H54 (cell line): ENCODE measurements around the gene PLEKHG4.
A peak's percentile ranks its signal among the peaks of the same experiment; 100 is the strongest.

Source experiments
- DNase-seq: peaks from one replicate; pipeline ENCODE4 v3.0.0; 2011; ENCODE audit warnings: low spot score, mixed read lengths; ENCODE audit not compliant: insufficient read length
- FAIRE-seq: peaks from 3 replicates; lab custom pipeline; 2011; peaks lifted over from hg19 to GRCh38; lab: Jason Lieb, UNC
- POLR2A ChIP-seq: IDR thresholded peaks from 2 replicates; pipeline ENCODE4 v1.6.1; 2011; ENCODE audit warnings: low read depth, mild to moderate bottlenecking, low read length

The PLEKHG4 gene

DNA sequence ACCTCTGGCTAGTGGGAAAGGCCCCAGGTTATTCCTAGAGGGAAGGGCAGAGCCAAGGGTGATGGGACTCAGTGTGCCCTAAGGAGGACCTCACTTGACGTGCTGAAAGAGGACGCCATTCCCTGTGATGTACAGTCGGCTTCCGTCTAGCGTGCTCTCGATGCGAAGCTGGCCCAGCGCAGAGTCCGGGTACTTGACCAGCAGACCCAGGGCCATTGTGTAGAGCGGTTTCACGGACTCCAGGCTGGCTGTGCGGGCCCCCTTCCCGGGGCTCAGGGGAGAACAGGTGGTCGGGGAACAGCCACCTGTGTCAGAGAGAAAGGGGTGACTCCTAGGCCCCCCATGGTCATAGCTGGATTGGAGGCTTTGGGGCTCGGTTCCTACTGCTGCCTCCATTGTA lies 19.9 kb downstream of the PLEKHG4 start:
- DNase-seq, result no peak
- TF ChIP-seq POLR2A, result no peak
- no peak for FAIRE-seq

DNA sequence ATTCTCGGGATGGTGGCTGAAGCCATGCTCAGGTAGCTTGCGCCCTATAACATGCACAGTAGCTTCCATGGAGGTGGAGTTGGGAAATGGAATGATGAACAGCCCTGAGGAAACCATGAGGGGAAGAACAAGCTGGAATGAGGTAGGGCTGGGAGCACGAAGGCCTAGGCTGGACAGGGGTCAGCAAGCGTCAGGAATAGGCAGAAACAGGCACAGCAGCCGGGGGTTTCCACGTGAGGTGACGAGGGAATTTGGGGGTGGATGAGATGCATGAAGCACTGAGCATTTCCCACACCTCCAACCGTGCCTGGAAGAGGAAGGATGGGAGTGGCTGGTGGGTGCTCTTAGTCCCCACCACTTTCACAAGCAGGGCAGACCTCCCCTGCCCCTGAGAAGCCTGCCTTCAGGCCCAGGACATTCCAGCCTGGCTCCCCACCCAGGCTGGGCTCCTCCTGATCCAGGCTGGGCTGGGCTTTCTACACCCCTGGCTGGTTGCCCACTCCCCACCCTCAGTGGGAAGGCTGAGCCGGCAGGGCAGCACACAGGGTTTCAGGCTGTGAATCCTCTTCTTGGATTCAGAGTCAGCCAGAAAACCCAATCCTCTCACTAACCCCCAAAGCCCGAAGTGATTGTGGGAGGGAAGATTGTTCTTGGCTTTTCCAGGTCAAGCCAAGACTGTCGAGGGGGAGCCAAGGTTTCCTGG lies 21.9 kb downstream of the PLEKHG4 start:
- TF ChIP-seq POLR2A, result no peak
- FAIRE-seq, result no peak
- no peak for DNase-seq

DNA sequence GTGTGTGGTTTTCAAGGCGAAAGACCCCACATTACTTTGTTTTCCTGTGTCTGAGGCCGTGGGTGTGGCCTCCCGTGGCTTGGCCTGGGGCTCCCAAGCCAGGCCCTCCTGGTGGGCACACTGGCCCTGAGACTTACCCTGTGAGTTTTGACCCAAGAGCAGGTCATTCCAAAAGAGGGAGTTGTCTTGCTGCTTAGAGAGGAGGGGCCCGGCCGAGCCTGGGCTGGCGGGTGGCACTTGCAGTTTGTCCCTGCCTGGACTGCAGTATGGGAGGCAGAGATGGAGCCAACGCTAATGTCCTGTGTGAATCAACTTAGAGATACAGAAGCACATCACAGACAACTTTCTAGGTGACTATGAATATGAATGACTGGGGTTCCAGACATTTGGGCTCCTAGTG lies 22.7 kb downstream of the PLEKHG4 start:
- DNase-seq (no peak), FAIRE-seq (no peak)
- no peak for TF ChIP-seq POLR2A

DNA sequence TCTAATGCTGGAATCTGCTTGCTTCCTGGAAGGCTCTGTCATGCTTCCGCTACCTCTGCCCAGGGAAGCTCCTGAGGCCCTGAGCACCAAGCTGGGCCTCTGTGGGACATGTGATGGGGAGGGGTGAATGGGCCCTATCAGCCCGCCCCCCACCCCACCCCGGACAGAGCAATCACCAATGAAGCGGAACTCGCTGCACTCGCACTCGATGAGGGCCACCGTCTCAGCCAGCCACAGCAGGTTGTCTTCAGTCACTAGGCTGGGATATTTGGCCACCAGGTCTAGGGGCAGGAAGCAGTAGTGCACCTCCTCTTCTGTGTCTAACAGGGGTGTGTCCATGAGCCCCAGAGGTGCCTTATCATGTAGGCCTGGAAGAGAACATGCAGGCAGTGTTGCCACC lies 23.6 kb downstream of the PLEKHG4 start:
- FAIRE-seq, result no peak
- DNase-seq, result no peak
- TF ChIP-seq POLR2A, result no peak

DNA sequence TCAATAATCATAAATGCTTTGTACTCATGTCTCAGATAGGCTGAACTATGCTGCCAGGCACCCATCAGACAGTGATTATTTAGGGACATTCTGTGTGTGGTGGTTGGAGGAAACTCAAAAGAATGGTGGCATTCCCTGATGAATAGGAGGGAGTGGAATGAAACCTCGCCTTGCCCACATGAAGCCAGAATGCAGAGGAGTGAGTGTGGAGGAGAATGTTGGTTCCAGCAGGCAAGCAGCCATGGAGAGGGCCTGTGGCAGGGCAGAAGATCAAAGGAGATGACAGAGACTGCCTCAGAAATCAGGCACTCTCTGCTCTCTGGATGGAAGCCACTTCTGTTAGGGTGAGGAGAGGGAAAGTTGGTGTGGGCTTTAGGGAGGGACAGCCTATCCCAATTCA lies 24.7 kb downstream of the PLEKHG4 start:
- TF ChIP-seq POLR2A, result no peak
- FAIRE-seq (no peak), DNase-seq (no peak)

DNA sequence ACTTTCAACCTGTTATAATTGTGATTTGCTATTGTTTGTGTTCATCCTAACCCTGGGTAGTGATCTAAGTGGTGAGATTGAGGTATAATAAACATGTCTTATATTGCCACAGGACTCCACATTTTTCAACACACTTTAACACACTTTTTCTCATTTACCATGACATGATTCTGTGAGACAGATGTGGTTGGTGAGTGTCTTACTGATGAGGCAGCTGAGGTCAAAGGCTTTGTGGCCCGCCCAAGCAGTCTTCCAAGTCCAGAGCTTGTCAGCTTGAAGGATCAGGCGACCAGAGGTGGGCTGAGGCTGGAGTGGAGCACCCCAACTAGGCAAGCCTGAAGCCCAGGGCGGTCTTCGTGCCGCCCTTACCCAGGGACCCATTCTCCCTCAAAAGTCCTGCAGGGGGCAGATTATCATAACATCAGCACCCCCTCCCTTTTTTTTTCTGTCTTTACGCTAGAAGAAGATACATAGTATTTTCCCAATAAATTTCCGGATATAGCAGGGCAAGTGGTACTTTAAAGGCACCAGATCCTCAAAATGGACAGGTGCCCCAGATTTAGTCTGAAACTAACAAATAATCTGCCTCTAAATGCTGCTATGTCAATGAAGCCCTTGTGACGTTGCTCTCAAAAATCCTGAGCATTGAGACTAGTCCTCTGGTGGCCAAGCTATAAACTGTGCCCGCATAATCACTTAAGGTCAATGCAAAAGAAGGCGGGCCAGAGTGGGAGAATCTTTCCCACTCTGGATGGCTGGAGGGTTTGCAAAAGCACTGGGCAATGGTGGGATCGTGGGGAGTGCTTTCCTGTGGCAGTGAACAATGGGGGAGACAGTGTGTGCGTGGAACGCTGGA lies 26.1 kb downstream of the PLEKHG4 start:
- TF ChIP-seq POLR2A, result no peak
- no peak for DNase-seq
- FAIRE-seq, result no peak

DNA sequence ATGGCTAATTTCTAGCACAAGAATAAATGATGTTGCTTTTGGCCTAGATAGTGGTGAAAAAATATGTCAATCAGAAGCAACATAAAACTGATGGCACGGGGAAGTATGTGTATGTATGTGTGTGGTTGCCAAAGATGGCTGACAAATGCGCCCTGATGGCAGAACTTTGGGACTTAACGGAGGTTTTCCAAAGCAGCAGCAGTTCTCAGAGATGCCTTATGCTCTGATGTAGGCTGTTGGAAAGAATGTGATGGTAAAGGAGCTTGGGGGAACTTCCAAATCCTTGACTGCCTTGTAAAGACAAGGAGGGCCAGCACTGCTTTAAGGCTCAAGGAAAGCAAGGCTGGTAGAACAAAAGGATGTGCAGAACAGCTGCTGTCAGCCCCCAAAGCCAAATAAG lies 31.2 kb downstream of the PLEKHG4 start:
- DNase-seq, result no peak
- TF ChIP-seq POLR2A, result no peak

DNA sequence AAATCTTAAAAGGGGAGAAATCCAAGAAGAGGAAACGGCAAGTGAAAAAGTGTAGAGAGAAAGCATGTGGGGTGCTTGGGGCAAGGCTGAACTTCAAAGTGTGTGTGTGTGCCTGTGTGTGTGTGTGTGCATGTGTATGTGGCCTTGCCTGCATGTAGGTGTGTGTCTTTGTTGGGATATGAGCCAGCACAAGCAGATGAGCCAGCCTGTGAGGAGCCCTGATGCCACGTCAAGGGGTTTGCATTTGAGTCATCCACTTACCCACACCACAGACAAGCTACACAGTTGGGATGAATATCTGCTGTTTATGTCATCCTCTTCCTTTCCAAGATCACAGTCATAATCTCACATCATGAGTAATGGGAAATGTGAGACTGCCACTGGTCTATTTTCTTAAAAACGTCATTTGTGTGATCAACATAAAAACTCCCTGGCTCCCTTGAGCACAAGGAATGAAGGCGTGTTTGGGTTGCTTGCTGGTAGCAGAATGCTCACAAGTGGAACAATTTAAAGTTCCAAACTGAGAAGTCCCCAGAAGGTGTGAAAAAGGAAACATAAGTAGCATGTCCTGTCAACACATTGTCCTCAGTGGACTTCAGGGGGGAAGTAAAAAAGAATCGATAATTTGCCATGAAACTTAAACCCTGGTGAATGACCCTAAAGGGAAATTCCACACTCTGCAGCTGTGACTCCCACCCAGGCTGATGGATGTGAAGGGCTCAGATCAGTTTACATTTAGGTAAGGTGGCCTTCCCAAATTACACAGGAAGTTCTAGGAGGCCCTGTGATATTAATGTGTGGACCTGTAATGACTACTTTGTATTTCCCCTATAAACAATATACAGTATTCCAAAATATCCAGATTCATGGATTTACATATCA lies 32.5 kb downstream of the PLEKHG4 start:
- DNase-seq, result peak; percentile 95
- peak; percentile 98 for FAIRE-seq

More for the DNA sequence above, 31.2 kb downstream of the PLEKHG4 start:
- no peak for FAIRE-seq

DNA sequence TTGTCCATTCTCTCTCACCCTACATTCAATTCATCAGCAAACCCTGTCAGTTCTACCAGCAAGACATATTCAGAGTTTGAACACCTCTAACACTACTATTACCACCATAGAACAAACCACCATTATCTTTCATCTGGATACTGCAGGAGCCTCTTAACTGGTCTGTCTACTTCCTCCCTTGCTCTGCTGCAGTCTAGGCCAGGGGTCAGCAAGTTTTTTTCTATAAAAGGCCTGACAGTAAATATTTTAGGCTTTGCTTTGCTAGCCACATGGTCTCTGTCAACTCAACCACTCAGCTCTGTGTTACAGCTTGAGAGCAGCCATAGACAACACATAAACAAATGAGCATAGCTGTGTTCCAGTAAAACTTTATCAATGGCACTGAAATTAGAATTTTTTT lies 33.4 kb downstream of the PLEKHG4 start:
- TF ChIP-seq POLR2A, result no peak
- no peak for FAIRE-seq
- no peak for DNase-seq

More for the DNA sequence above, 32.5 kb downstream of the PLEKHG4 start:
- TF ChIP-seq POLR2A, result no peak

DNA sequence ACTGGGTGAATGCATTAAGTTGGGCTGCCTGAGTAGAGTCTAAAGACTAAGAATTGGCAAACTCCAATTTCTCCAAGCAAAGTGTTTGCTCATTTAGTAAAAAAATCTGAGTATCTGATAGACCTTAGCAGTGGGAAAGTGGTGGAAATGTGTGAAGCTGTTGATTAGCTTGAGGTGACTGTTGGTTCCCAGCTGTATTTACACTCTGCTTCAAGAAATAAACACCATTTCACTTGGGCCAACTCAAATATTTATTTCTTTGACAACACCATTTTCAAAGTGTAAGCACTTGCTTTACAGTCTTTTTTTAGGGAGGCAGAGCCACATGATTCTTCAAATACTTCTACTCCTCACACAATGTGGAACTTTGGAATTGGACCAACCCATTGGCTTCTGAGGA lies 38.5 kb downstream of the PLEKHG4 start:
- FAIRE-seq (no peak), DNase-seq (no peak)
- TF ChIP-seq POLR2A, result no peak

DNA sequence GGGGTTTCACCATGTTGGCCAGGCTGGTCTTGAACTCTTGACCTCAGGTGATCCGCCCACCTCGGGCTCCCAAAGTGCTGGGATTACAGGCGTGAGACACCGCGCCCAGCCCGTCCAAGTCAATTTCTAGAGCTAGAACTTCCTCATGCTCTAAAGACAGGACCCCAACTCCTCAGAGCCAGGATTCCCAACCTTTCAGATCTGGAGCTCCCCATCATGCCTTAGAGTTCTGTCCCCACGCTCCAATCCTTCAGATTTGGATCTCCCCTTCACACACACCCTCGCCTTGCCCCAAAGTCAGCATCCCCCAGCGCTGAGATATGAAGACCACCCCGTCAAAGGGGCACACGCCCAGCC lies 46.8 kb downstream of the PLEKHG4 start:
- FAIRE-seq (no peak), DNase-seq (no peak)
- no peak for TF ChIP-seq POLR2A

DNA sequence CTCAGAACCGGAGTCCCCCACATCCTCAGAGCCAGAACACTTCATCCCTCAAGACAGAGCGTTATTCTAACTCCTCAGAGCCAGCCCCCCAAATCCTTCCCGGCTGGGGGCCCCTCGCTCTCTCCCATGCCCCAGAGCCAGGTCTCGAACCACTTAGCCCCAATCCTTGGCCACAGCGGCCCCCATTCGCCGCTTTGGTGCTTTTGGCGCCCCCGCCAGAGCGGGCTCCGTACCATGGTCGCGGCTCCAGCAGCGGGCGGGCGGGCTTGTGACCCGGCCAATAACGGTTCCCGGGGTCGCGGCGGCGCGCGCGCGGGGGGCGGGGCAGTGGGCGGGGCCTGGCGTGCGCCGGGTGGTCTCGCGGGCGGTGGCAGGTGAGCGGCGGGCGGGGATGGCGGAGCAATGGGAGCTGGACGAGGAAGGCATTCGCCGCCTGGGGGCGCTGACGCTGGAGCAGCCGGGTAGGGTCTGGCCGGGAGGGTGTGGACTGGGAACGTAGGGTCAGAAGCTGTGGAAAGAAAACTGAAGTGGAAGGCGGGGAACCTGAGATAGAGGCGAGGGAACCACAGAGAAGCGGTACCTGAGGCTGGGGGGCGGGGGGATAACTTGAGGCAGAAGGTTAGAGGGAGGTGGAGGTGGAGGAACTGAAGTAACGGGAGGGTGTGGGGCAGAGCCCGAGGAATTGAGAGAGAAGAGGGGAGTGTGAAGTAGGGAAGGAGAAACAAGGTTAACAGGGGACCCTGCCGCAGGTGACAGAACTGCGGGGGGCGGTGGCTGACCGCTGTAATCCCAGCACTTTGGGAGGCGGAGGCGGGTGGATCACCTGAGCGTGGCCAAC lies 47.4 kb downstream of the PLEKHG4 start, which contains the start of the genes KCTD19 and LRRC36:
Gene KCTD19 (minus strand): TSS at position 270 of the 838 bp plus-strand sequence. CDS start 34 bp downstream, at position 236.
Gene LRRC36 (plus strand): TSS at position 344 of the 838 bp plus-strand sequence. CDS start 48 bp downstream, at position 392.
- FAIRE-seq (no peak), DNase-seq (no peak)
- no peak for TF ChIP-seq POLR2A

DNA sequence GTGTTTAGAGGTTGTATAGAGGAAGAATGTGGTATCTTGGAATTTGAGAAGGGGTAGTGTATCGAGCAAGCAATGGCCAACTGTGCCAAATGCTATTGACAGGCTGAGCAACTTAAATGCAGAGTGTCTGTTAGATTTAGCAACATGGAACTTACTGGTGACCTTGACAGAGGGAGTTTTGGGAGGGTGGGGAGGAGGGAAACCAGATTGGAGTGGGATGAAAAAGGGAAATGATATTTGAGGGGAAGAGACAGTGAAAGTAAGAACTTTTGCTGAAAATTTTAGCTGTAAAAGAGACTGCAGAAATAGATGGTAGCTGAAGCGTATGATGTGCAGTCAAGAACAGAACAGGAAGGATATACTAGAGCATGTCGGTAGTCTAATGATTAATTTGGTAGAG lies 48.4 kb downstream of the PLEKHG4 start:
- TF ChIP-seq POLR2A, result no peak
- no peak for DNase-seq
- peak; percentile 15 for FAIRE-seq

DNA sequence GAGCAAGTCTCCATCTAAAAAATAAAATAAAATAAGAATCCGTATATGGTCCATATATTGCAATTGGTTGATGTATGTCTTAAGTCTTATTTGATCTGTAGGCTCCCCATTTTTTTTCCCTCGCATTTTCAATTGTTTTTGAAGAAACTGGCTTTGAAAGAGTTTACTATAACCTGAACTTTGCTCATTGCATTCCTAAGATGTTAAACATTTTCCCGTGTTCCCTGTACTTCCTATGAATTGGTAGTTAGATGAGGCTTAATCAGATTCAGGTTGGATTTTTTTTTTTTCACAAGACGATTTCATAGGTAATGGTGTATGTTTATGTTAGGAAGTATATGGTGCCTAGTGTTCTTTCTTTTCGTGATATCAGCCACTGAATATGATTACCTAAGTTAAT lies 50.6 kb downstream of the PLEKHG4 start:
- no peak for TF ChIP-seq POLR2A
- FAIRE-seq (peak; percentile 20), DNase-seq (no peak)
